Measurements from ENCODE around the gene RUVBL1. TPM values are rescaled to one million over a fixed set of nuclear protein-coding genes. Genes with fewer than 3 reads are reported as not detected.

The RUVBL1 gene
- total and polyA plus RNA-seq, 2 experiments from 2014 or later, result 45.0 to 54.4 TPM

- Histone ChIP-seq H3K9me3 (ENCODE audit: low read depth) (no peaks in the 10 kb centered on the region), H3K4me3 (no peak overlapping the region), H3K9ac (no peak overlapping the region), H2AFZ (no peak overlapping the region), H3K4me2 (ENCODE audit: unreplicated experiment) (no peak overlapping the region), H3K4me1 (ENCODE audit: insufficient read depth) (peaks cover 12% of the 10 kb centered on the region), H3K36me3 (ENCODE audit: low read depth) (peaks cover 21% of the 10 kb centered on the region), H3F3A (ENCODE audit: insufficient read depth) (peaks cover 13% of the 10 kb centered on the region), H3K9me2 (ENCODE audit: insufficient read depth) (no peaks in the 10 kb centered on the region), H4K20me1 (ENCODE audit: insufficient read depth) (no peaks in the 10 kb centered on the region), H3K79me2 (ENCODE audit: insufficient read depth) (peaks cover 33% of the 10 kb centered on the region), H3K27ac (no peak overlapping the region), H3K27me3 (replicated peaks; ENCODE audit: insufficient read depth) (no peaks in the 10 kb centered on the region)
- no peak for DNase-seq
- TF ChIP-seq EZH2 (IDR thresholded peaks at IDR 0.05; ENCODE audit: insufficient read depth, poor library complexity, severe bottlenecking), result no peak
- TF ChIP-seq EZH2phosphoT487 (IDR thresholded peaks at IDR 0.05; ENCODE audit: insufficient read depth, low read depth), result no peak
- WGBS, 2 experiments (ENCODE audit: low coverage in 1 of 2, low lambda C conversion rate in 2 of 2, missing lambda C conversion rate in 2 of 2), result 95 to 96% methylated on average over 8 of the region's 8 CpGs
- in situ Hi-C loops (cut with MboI), result no loop called here
These were observed 15.8 kb downstream of the RUVBL1 start for GRCh38 chr3:128107834-128108233.

- no peak overlapping the region for H3K9ac ChIP-seq
- TF ChIP-seq EZH2phosphoT487 (IDR thresholded peaks at IDR 0.05; ENCODE audit: insufficient read depth, low read depth), result no peak
- no peak for TF ChIP-seq EZH2 (IDR thresholded peaks at IDR 0.05; ENCODE audit: insufficient read depth, poor library complexity, severe bottlenecking)
- peaks cover 3% of the 10 kb centered on the region; the same call in 1 of the 2 replicates for H3K4me1 ChIP-seq (ENCODE audit: insufficient read depth)
- no peak overlapping the region for H2AFZ ChIP-seq
- no peak overlapping the region for H3K27ac ChIP-seq
- H4K20me1 ChIP-seq (ENCODE audit: insufficient read depth), result no peaks in the 10 kb centered on the region
- no peaks in the 10 kb centered on the region for H3K9me3 ChIP-seq (ENCODE audit: low read depth)
- H3K4me3 ChIP-seq, result no peak overlapping the region
- no peaks in the 10 kb centered on the region for H3K9me2 ChIP-seq (ENCODE audit: insufficient read depth)
- H3K4me2 ChIP-seq (ENCODE audit: unreplicated experiment), result no peak overlapping the region
- DNase-seq, result no peak
- no peaks in the 10 kb centered on the region for H3F3A ChIP-seq (ENCODE audit: insufficient read depth)
- peaks cover 26% of the 10 kb centered on the region for H3K79me2 ChIP-seq (ENCODE audit: insufficient read depth)
- H3K36me3 ChIP-seq (ENCODE audit: low read depth), result peaks cover 25% of the 10 kb centered on the region; the same call in 1 of the 2 replicates
- in situ Hi-C loops (cut with MboI), result no loop called here
- no peaks in the 10 kb centered on the region for H3K27me3 ChIP-seq (replicated peaks; ENCODE audit: insufficient read depth)
- WGBS, 2 experiments (ENCODE audit: low coverage in 1 of 2, low lambda C conversion rate in 2 of 2, missing lambda C conversion rate in 2 of 2), result 85 to 88% methylated on average over 5 of the region's 5 CpGs
These were observed 20.4 kb downstream of the RUVBL1 start for GRCh38 chr3:128103136-128103676.

- H3F3A ChIP-seq (ENCODE audit: insufficient read depth), result peaks cover 6% of the 10 kb centered on the region; the same call in 1 of the 2 replicates
- no peaks in the 10 kb centered on the region for H3K9me2 ChIP-seq (ENCODE audit: insufficient read depth)
- DNase-seq, result no peak
- TF ChIP-seq EZH2 (IDR thresholded peaks at IDR 0.05; ENCODE audit: insufficient read depth, poor library complexity, severe bottlenecking) (no peak), EZH2phosphoT487 (IDR thresholded peaks at IDR 0.05; ENCODE audit: insufficient read depth, low read depth) (no peak)
- no peak overlapping the region for H3K4me3 ChIP-seq
- H3K27ac ChIP-seq, result no peak overlapping the region
- no peak overlapping the region for H3K4me2 ChIP-seq (ENCODE audit: unreplicated experiment)
- H3K4me1 ChIP-seq (ENCODE audit: insufficient read depth), result peaks cover 3% of the 10 kb centered on the region
- peaks cover 15% of the 10 kb centered on the region for H3K36me3 ChIP-seq (ENCODE audit: low read depth)
- WGBS, 2 experiments (ENCODE audit: low coverage in 1 of 2, low lambda C conversion rate in 2 of 2, missing lambda C conversion rate in 2 of 2), result 91 to 100% methylated on average over 2 of the region's 2 CpGs
- no peak overlapping the region for H2AFZ ChIP-seq
- H4K20me1 ChIP-seq (ENCODE audit: insufficient read depth), result no peaks in the 10 kb centered on the region
- no peak overlapping the region for H3K9ac ChIP-seq
- no peaks in the 10 kb centered on the region for H3K27me3 ChIP-seq (replicated peaks; ENCODE audit: insufficient read depth)
- no peaks in the 10 kb centered on the region for H3K9me3 ChIP-seq (ENCODE audit: low read depth)
- in situ Hi-C loops (cut with MboI), result no loop called here
- 0 out of 2 replicates have a peak, but pooled peaks cover 6% of the 10 kb centered on the region for H3K79me2 ChIP-seq (ENCODE audit: insufficient read depth)
These were observed 23.0 kb downstream of the RUVBL1 start for GRCh38 chr3:128100638-128101037.

GRCh38 chr3:128100161-128100560 lies 23.5 kb downstream of the RUVBL1 start:
- Histone ChIP-seq H3K4me1 (ENCODE audit: insufficient read depth) (peaks cover 7% of the 10 kb centered on the region), H4K20me1 (ENCODE audit: insufficient read depth) (no peaks in the 10 kb centered on the region), H3F3A (ENCODE audit: insufficient read depth) (peaks cover 10% of the 10 kb centered on the region; the same call in 1 of the 2 replicates), H3K79me2 (ENCODE audit: insufficient read depth) (0 out of 2 replicates have a peak, but pooled peaks cover 6% of the 10 kb centered on the region), H3K9me2 (ENCODE audit: insufficient read depth) (no peaks in the 10 kb centered on the region), H3K27ac (no peak overlapping the region), H3K9ac (no peak overlapping the region), H3K4me3 (no peak overlapping the region), H3K4me2 (ENCODE audit: unreplicated experiment) (no peak overlapping the region), H2AFZ (no peak overlapping the region), H3K36me3 (ENCODE audit: low read depth) (peaks cover 15% of the 10 kb centered on the region), H3K27me3 (replicated peaks; ENCODE audit: insufficient read depth) (no peaks in the 10 kb centered on the region), H3K9me3 (ENCODE audit: low read depth) (no peaks in the 10 kb centered on the region)
- no peak for DNase-seq
- in situ Hi-C loops (cut with MboI), result no loop called here
- WGBS, 2 experiments (ENCODE audit: low coverage in 1 of 2, low lambda C conversion rate in 2 of 2, missing lambda C conversion rate in 2 of 2), result 96 to 100% methylated on average over 3 of the region's 3 CpGs
- no peak for TF ChIP-seq EZH2 (IDR thresholded peaks at IDR 0.05; ENCODE audit: insufficient read depth, poor library complexity, severe bottlenecking)
- no peak for TF ChIP-seq EZH2phosphoT487 (IDR thresholded peaks at IDR 0.05; ENCODE audit: insufficient read depth, low read depth)
